ENCODE results near the gene LPIN2. TPM values are rescaled to one million over a fixed set of nuclear protein-coding genes. Genes with fewer than 3 reads are reported as not detected.

LPIN2 gene
- total RNA-seq, 3 donors from 2014 or later, result 55.5 to 66.6 (median 60.6) TPM

GRCh38 chr18:2970772-2971659 lies 41.9 kb downstream of the LPIN2 start:
- Mint-ChIP-seq H3K27me3 (ENCODE audit: low read depth) (no peaks in the 10 kb centered on the region), H3K4me3 (peak overlapping the region; percentile 76), H3K36me3 (ENCODE audit: insufficient read depth) (peaks cover 9% of the 10 kb centered on the region), H3K4me1 (ENCODE audit: low read depth) (peaks cover 91% of the 10 kb centered on the region), H3K9me3 (no peaks in the 10 kb centered on the region)
- ATAC-seq (peak; percentile 51 to 53), DNase-seq (peak; percentile 35)

- ATAC-seq (no peak), DNase-seq (no peak)
- H3K4me3 Mint-ChIP-seq, result no peak overlapping the region
- H3K36me3 Mint-ChIP-seq (ENCODE audit: insufficient read depth), result peaks cover 7% of the 10 kb centered on the region
- peaks cover 91% of the 10 kb centered on the region for H3K4me1 Mint-ChIP-seq (ENCODE audit: low read depth)
- no peaks in the 10 kb centered on the region for H3K27me3 Mint-ChIP-seq (ENCODE audit: low read depth)
- H3K9me3 Mint-ChIP-seq, result no peaks in the 10 kb centered on the region
Observed at GRCh38 chr18:2970344-2970743, 42.6 kb downstream of the LPIN2 start.

DNA sequence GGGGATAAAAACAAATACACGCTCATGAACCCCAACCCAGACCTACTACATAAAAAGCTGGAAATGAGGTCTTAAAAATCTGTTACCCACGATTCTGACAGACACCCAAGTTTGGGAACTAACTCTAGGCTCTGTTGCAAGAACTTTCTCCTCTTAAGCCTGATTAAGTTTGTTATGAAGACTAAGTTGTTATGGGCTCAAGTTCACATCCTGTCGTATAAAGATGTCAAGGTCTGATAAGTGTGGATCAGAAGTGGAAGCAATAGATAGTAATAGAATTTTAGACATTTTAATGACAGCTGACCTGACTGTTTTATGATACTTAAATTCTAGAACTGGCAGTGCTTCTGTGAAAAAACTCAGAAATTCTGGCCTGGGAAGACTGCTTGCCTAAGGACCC lies 43.2 kb downstream of the LPIN2 start:
- H3K4me3 Mint-ChIP-seq, result peak overlapping the region; percentile 57
- ATAC-seq, result no peak
- DNase-seq, result no peak
- H3K9me3 Mint-ChIP-seq, result no peaks in the 10 kb centered on the region
- H3K4me1 Mint-ChIP-seq (ENCODE audit: low read depth), result peaks cover 93% of the 10 kb centered on the region
- peaks cover 6% of the 10 kb centered on the region for H3K36me3 Mint-ChIP-seq (ENCODE audit: insufficient read depth)
- no peaks in the 10 kb centered on the region for H3K27me3 Mint-ChIP-seq (ENCODE audit: low read depth)

GRCh38 chr18:2968606-2969005 lies 44.3 kb downstream of the LPIN2 start:
- Mint-ChIP-seq H3K36me3 (ENCODE audit: insufficient read depth) (no peaks in the 10 kb centered on the region), H3K27me3 (ENCODE audit: low read depth) (no peaks in the 10 kb centered on the region), H3K4me1 (ENCODE audit: low read depth) (peaks cover 91% of the 10 kb centered on the region), H3K4me3 (peak overlapping the region; percentile 57), H3K9me3 (no peaks in the 10 kb centered on the region)
- no peak for DNase-seq
- peak; percentile 14 to 28 for ATAC-seq

GRCh38 chr18:2967820-2968219 lies 45.1 kb downstream of the LPIN2 start:
- Mint-ChIP-seq H3K9me3 (no peaks in the 10 kb centered on the region), H3K36me3 (ENCODE audit: insufficient read depth) (peaks cover 4% of the 10 kb centered on the region), H3K27me3 (ENCODE audit: low read depth) (no peaks in the 10 kb centered on the region), H3K4me1 (ENCODE audit: low read depth) (peaks cover 92% of the 10 kb centered on the region), H3K4me3 (peak overlapping the region; percentile 50)
- ATAC-seq, result no peak
- no peak for DNase-seq

GRCh38 chr18:2967357-2967756 lies 45.6 kb downstream of the LPIN2 start:
- DNase-seq (no peak), ATAC-seq (peak; percentile 20 to 32)
- Mint-ChIP-seq H3K4me3 (peak overlapping the region; percentile 50), H3K36me3 (ENCODE audit: insufficient read depth) (peaks cover 4% of the 10 kb centered on the region), H3K27me3 (ENCODE audit: low read depth) (no peaks in the 10 kb centered on the region), H3K4me1 (ENCODE audit: low read depth) (peaks cover 92% of the 10 kb centered on the region), H3K9me3 (no peaks in the 10 kb centered on the region)

DNA sequence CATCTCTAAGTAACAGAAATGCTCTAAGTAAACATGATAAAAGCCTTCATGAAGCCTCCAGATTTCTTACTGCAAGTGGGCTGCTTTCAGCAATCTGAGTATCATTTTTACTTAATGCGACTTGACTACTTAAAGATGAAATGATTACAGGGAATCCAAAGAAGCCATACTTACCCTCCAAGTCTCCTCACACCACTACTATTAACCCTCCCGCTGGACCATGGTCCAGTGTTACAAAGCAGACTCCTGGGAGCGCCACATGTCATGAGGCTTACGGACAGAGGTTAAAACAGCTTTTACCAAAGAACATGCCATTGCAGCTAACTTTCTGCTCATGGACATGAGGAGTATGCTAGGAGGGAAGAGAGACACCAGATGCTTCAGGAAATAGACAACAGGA lies 46.4 kb downstream of the LPIN2 start:
- ATAC-seq (no peak), DNase-seq (no peak)
- H3K4me1 Mint-ChIP-seq (ENCODE audit: low read depth), result peaks cover 93% of the 10 kb centered on the region
- no peaks in the 10 kb centered on the region for H3K27me3 Mint-ChIP-seq (ENCODE audit: low read depth)
- no peaks in the 10 kb centered on the region for H3K9me3 Mint-ChIP-seq
- peaks cover 4% of the 10 kb centered on the region for H3K36me3 Mint-ChIP-seq (ENCODE audit: insufficient read depth)
- H3K4me3 Mint-ChIP-seq, result no peak overlapping the region

- no peak for ATAC-seq
- peaks cover 93% of the 10 kb centered on the region for H3K4me1 Mint-ChIP-seq (ENCODE audit: low read depth)
- no peaks in the 10 kb centered on the region for H3K27me3 Mint-ChIP-seq (ENCODE audit: low read depth)
- no peaks in the 10 kb centered on the region for H3K9me3 Mint-ChIP-seq
- H3K36me3 Mint-ChIP-seq (ENCODE audit: insufficient read depth), result peaks cover 4% of the 10 kb centered on the region
- DNase-seq, result no peak
- no peak overlapping the region for H3K4me3 Mint-ChIP-seq
Observed at GRCh38 chr18:2965797-2966196, 47.1 kb downstream of the LPIN2 start.

GRCh38 chr18:2964361-2965010 lies 48.5 kb downstream of the LPIN2 start:
- peaks cover 4% of the 10 kb centered on the region for H3K36me3 Mint-ChIP-seq (ENCODE audit: insufficient read depth)
- H3K9me3 Mint-ChIP-seq, result no peaks in the 10 kb centered on the region
- ATAC-seq (no peak), DNase-seq (no peak)
- H3K27me3 Mint-ChIP-seq (ENCODE audit: low read depth), result no peaks in the 10 kb centered on the region
- peak overlapping the region; percentile 65 for H3K4me3 Mint-ChIP-seq
- peaks cover 92% of the 10 kb centered on the region for H3K4me1 Mint-ChIP-seq (ENCODE audit: low read depth)

Other genes starting within 250 kb of the LPIN2 start
- gene EMILIN2, start 166.1 kb downstream of the LPIN2 start, total RNA-seq, result 10 to 100 TPM; 19.2 to 22.3 (median 21.5) TPM
- under 1 TPM; 0.16 to 0.42 (median 0.25) TPM for gene MYOM1, start 206.8 kb upstream of the LPIN2 start, total RNA-seq
- 100 to 1,000 TPM; 166 to 171 (median 169) TPM for gene MYL12A, start 234.7 kb upstream of the LPIN2 start, total RNA-seq
- gene MYL12B, start 249.0 kb upstream of the LPIN2 start, total RNA-seq, result 100 to 1,000 TPM; 190 to 203 (median 194) TPM

Data from activated T-cell treated with anti-CD3 and anti-CD28 coated beads, Interleukin-2, amount 50 U/mL, for 4 hours (primary cell).